B cell (primary cell): ENCODE data around the gene RFC4.

ENCODE experiments used
- CTCF ChIP-seq: fragments of 200-600 bp; IDR thresholded peaks from one replicate; pipeline ENCODE4 v1.8.0; 2022; ENCODE audit warnings: antibody characterized with exemption, mild to moderate bottlenecking
- EZH2 ChIP-seq: IDR thresholded peaks from 2 replicates; pipeline ENCODE4 v1.6.1; 2012; ENCODE audit warnings: borderline replicate concordance, low read depth, mild to moderate bottlenecking, moderate library complexity, low read length; ENCODE audit not compliant: insufficient read depth, poor library complexity, severe bottlenecking

DNA sequence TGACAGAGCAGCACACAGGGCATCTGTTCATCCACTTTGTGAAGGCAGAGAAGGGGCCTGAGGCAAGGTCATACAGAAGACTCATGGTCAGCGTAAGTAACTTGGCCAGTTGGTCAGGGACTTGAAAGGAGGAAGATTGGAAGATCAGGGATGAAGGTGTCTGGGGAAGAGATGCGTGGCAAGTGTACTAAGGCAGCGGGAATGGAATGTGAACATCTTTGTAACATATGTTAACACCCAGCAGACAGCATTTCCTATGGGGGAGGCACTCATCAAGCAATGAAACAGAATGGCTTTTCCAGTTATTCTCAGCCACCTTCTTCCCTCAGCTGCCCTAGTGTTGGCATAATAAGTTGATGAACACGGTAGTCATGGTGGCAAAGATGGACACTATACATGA is 7.8 kb upstream of the RFC4 start:
- TF ChIP-seq CTCF, result no peak
- no peak for TF ChIP-seq EZH2
